NCI-H2029 (cell line): ENCODE results near the gene KLHDC10.
"Not testable (repeated sequence)": the region's sequence is repeated elsewhere in the genome, so short reads cannot be mapped to it uniquely, and the experiment has no call there.

ENCODE experiments used
- DNase-seq: peaks from one replicate; lab custom pipeline; 2025; lab: John Stamatoyannopoulos, UW

KLHDC10 gene

DNA sequence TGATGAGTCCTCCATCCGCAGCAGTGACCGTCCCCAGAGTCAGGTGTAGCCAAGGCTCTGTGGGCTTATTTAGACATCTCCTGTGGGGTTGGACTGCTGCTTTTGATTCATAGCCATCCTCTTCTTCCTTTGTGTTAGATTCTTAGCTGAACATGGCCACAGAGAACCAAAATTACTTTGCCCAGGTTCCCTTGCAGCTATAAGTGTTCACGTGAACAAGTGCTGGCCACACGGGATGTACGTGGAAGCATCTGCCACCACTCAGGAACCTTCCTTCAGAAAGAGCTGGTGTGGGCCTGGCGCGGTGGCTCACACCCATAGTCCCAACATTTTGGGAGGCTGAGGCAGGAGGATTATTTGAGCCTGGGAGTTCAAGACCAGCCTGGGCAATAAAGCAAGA, 85.8 kb downstream of the KLHDC10 start:
- DNase-seq, result no peak

DNA sequence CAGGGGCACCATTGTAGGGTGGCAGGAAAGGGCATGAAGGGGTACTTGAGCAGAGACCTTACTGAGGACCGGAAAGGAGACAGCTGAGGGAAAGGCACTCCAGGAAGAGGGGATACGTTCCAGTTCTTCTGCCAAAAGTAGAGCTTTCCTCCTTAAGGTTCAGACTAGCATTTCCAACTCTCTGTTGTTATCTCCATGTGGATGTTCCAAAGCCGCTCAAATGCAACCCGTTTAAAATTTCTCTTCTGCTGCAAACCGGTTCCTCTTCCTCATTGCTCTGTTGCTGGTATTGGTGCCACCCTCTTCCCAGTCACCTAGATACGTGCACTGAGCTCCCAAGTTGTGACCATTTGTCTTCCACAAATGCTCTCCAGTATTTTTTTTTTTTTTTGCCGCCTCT, 87.4 kb downstream of the KLHDC10 start:
- no peak for DNase-seq

DNA sequence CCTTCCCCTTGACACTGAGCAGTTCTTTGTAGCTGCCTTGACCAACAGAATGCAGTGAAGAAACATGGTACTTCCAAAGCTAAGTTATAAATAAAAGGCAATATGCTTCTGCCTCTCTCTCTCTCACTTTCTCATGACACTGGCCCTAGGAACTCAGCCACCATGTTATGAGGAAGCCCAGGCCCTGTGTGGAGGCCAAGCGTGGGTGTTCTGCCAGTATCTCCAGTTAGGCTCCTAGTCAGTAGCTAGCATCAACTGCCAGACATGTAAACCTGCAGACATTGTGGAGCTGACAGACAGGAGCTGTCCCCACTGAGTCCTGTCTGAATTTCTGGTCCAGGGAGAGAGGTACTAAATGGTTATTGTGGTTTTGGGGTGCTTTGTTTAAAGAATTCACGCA, 89.7 kb downstream of the KLHDC10 start:
- no peak for DNase-seq

DNA sequence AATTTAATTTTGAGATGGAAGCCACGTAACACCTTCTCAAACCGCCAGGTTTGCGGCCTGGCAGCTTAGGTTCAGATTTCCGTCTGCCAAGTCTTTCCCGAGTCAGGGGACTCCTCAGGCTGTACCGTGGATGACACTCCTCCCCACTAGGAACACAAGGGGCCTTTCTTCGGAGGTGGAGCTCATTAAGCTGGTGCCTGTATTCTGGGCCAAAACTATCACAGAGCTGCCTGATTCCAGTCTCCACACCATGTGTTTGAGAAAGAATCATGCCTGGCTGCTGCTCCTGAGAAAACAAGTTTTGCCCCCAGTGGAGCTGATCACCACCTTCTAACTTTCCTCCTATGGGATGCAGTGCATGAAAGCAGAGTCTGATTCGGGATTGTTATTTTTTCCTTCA, 90.1 kb downstream of the KLHDC10 start:
- no peak for DNase-seq

DNA sequence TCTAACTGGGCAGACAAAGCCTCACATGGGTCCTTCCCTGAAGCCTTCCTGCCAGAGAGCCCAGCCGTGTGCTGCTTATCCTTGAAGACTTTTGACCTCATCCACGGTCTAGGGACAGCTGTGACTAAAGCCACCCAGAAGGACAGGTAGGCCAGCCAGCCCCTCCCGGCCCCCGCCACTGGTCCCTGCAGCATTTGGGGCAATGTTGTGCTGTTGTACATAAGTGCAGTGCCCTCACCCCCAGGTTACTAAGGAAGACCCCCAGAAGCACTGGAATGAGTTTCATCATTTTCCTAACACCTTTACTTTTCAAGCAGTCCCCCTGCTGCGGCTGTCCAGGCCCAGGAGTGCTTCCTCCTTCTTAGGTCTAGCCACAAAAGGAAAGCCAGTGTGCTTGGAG, 91.9 kb downstream of the KLHDC10 start:
- DNase-seq, result no peak

DNA sequence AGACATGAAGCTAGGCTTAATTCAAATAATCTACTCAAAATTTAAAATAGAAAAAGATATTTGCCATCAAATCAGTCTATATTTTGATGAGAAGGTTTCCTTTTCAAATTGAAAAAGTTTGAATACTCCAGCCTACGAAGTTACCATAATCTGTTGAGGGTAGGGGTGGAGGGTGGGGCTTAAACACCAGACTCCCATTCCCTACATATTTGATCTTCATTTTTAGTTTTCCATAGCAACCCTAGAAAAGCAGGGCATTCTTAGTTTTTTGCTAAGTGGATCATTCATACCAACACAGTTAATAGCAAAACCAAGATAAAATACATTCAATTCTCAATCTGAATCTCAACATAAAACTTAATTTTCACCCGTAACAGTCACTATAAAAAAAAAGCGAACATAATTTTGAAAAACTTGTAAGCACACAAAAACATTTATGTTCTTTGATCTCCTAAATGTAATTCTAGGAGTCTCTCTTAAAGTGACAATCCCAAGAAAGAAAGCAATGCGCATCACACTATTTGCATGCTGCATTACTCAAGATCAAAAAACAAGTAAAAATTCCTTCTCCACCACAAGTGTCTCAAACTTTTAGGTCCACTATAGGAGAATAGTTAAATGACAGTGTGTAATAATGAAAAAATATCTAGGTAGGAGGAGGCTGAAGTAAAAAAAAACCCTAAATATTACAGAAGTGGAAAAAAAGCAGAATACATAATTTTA, 104.1 kb downstream of the KLHDC10 start:
- no peak for DNase-seq

GRCh38 chr7:130178251-130178650, 107.9 kb downstream of the KLHDC10 start:
- DNase-seq, result no peak

- no peak for DNase-seq
Observed at GRCh38 chr7:130179631-130180030, 109.3 kb downstream of the KLHDC10 start.

DNA sequence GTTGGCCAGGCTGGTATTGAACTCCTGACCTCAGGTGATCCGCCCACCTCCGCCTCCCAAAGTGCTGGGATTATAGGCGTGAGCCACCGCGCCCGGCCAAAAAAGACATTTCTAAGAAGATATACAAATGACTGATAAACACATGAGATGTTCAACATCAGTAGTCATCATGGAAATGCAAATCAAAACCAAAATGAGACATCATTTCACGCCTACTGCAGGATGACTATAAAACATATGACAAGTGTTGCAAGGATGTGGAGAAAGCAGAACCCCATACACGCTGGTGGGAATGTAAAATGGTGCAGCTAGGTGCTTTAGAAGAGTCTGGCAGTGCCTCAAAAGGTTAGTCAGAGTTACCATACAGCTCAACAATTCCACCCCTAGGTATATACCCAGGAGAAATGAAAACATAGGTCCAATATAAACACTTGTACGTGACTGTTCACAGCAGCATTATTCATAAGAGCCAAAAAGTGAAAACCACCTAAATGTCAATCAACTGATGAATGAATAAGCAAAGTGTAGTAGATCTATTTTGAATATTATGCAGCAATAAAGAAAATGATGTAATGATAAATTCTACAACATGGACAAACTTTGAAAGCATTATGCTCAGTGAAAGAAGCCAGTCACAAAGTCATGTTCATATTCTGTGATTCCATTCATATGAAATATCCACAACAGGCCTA, 110.4 kb downstream of the KLHDC10 start:
- DNase-seq, result no peak

GRCh38 chr7:130181263-130181605, 110.9 kb downstream of the KLHDC10 start:
- DNase-seq, result no peak

DNA sequence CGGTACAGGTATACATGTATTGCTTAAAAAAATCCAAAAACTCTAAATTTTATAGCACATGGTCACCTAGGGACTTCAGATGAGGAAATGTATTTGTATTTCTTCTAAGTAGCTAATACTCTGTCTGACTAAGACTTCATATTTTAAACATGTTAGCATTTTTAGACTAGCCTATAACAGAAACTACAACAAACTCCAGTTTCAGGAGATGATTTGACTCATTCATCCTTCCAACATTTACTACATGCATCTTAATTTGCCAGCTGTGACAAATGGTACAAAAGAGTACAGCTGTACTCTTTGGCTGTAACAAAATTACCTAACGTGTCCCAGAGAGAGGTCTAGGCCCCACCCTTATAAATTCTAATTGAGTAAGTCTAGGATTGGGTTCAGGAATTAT, 112.7 kb downstream of the KLHDC10 start:
- DNase-seq, result no peak

- DNase-seq, result not testable (repeated sequence)
Observed at GRCh38 chr7:130184349-130184748, 114.0 kb downstream of the KLHDC10 start.
